AG04450 (cell line): ENCODE results near the gene FCHSD2. TPM values are rescaled to one million over a fixed set of nuclear protein-coding genes. Genes with fewer than 3 reads are reported as not detected.

Source experiments
- CTCF ChIA-PET: fragments of 300-600, 350-600 bp; formaldehyde crosslinking; extraction: SDS; loops from one replicate; lab custom pipeline; 2022; ENCODE audit warnings: antibody characterized with exemption, inconsistent platforms; lab: Charles Lee
- POLR2A ChIA-PET: fragments of 350-600 bp; formaldehyde crosslinking; extraction: SDS; loops from one replicate; lab custom pipeline; 2021; ENCODE audit warnings: antibody characterized with exemption, inconsistent platforms; lab: Yijun Ruan, JAX
- DNase-seq: peaks from one replicate; pipeline ENCODE4 v3.0.0-alpha.2; 2011; ENCODE audit warnings: low read depth, low spot score
- H3K27ac ChIP-seq: one replicate; pipeline ENCODE4 v1.5.1; 2012; ENCODE audit warnings: low read depth, low read length, control low read depth
- H3K27me3 ChIP-seq: one replicate; pipeline ENCODE4 v1.6.0; 2012; ENCODE audit warnings: low read length; ENCODE audit not compliant: control insufficient read depth, insufficient read depth
- H3K4me3 ChIP-seq: 2 replicates; pipeline ENCODE4 v1.5.1; 2011; ENCODE audit warnings: mild to moderate bottlenecking, low read depth, low read length, control low read depth
- H3K9me3 ChIP-seq: 2 replicates; pipeline ENCODE4 v1.5.1; 2012; ENCODE audit warnings: low read length; ENCODE audit not compliant: control insufficient read depth, insufficient read depth
- polyA plus RNA-seq: library from polyadenylated mRNA; depleted of rRNA; stranded (reverse); fragments of >200 nt; gene quantifications from 2 replicates; pipeline ENCODE4 v1.2.3, GENCODE V29; 2011
- TF ChIP-seq, protein P1 (sequence below): IDR thresholded peaks from 2 replicates; pipeline ENCODE4 v1.5.1; 2011; ENCODE audit warnings: low read depth, low read length, control low read depth, inconsistent platforms

Gene FCHSD2
- polyA plus RNA-seq, 1 experiment, result 24.7 TPM

DNA sequence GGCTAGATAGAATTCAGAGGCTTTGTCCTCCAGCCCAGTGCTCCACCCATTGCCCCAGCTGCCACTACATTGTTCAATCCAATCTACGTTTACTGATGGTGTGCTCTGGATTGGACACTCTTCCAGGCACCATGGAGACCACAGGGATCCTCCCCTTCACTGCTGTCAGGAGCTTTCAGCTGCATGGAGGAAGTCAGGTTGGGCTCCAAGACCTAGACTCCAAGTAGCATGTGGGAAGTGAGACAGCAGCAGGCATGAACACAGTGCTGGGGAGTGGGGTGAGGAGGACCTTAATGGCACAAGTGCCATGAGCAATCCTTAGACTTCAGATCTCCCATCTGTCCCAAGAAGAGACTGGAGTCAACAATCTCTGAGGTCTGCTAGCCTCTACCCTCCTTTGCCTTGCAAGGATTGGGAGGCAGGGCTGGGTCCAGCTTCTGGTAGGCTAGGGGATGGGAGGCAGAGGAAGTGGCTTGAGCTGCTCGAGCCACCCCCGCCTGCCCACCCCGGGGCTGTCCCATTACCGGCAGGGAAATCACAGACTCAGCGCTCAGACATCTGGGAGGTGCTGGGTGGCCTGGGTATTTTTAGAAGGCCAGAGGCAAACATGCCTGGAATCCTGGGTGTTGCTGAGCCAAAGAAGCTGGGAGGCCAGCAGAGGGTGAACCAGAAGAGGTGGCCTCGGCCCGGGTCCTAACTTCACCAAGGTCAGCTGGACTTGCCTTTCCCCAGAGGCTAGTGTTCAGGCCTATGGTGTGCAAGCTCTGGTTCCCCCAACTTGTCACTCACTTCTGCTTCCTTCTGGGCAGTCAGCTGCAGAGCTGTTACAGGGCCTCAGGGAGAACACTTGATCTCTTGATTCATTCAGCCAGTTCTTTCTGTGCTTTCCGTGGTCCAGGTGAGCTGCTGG lies 15.2 kb upstream of the FCHSD2 start:
- Histone ChIP-seq H3K27me3 (no peaks in the 10 kb centered on the region), H3K27ac (peak overlapping the region; percentile 93), H3K4me3 (no peak overlapping the region), H3K9me3 (peaks cover 4% of the 10 kb centered on the region; the same call in 1 of the 2 replicates)
- TF ChIP-seq, protein P1, sequence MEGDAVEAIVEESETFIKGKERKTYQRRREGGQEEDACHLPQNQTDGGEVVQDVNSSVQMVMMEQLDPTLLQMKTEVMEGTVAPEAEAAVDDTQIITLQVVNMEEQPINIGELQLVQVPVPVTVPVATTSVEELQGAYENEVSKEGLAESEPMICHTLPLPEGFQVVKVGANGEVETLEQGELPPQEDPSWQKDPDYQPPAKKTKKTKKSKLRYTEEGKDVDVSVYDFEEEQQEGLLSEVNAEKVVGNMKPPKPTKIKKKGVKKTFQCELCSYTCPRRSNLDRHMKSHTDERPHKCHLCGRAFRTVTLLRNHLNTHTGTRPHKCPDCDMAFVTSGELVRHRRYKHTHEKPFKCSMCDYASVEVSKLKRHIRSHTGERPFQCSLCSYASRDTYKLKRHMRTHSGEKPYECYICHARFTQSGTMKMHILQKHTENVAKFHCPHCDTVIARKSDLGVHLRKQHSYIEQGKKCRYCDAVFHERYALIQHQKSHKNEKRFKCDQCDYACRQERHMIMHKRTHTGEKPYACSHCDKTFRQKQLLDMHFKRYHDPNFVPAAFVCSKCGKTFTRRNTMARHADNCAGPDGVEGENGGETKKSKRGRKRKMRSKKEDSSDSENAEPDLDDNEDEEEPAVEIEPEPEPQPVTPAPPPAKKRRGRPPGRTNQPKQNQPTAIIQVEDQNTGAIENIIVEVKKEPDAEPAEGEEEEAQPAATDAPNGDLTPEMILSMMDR, result no peak
- peak; percentile 61 for DNase-seq
- CTCF ChIA-PET, result interaction anchor here (0.5 to 2.1 kb wide), 8 partner anchors 8 to 354 kb away, joined by 3 to 33 read pairs (median 4); partner anchors contain the start of gene FCHSD2
- POLR2A ChIA-PET, result interaction anchor here (0.6 to 3.3 kb wide), 6 partner anchors 8 to 441 kb away, joined by 3 to 45 read pairs (median 3); partner anchors contain the start of gene FCHSD2

DNA sequence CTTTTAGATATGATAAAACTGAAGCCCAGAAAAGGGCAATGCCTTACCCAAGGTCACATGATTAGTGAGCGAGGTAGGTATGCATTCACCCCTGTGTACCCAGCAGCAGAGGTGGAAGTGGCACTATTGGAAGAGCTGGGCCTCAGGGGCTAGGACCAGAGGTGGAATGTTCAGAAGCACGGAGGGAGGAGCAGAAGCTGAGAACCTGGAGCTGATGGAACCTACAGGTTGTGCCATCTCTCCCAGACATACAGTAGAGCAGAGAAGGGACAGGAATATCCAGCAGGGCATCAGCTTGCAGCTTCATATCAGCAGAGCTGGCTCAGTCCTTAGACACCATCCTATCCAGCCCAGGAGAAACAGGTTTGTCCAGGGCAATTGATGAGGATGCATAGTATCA lies 14.6 kb upstream of the FCHSD2 start:
- ChIA-PET CTCF (interaction anchor here (0.5 to 2.0 kb wide), 3 partner anchors 14 to 353 kb away, joined by 4 to 11 read pairs (median 11); partner anchors contain the start of gene FCHSD2), POLR2A (interaction anchor here (0.6 to 3.3 kb wide), 2 partner anchors 14 to 440 kb away, joined by 7 to 45 read pairs; partner anchors contain the start of gene FCHSD2)
- DNase-seq, result no peak
- TF ChIP-seq, protein P1, result no peak
- Histone ChIP-seq H3K4me3 (no peak overlapping the region), H3K27ac (peak overlapping the region; percentile 93), H3K9me3 (peaks cover 4% of the 10 kb centered on the region; the same call in 1 of the 2 replicates), H3K27me3 (no peaks in the 10 kb centered on the region)

DNA sequence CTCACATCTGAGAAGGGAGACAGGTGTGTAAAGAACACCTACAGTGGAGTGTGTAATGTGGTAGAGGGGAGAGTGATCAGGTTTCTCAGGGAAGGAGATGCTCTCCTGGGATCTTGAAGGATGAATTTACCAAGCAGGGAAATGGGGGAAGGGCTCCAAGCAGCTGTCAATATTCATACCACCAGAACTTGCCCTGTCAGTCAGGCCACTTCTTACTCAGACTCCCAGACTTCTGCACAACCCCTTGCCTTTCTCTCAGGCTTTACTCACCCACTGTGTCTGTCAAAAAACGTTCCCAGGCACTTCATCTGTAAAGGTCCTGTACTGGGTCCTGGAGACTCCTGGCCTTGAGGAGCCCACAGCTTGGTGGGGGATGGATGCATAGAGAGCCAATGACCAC lies 14.0 kb upstream of the FCHSD2 start:
- H3K4me3 ChIP-seq, result no peak overlapping the region
- TF ChIP-seq, protein P1, result no peak
- ChIA-PET POLR2A (interaction anchor here (0.8 kb wide), 1 partner anchor 14 kb away, joined by 4 read pairs; the partner anchor contains the start of gene FCHSD2), CTCF (interaction anchor here (1.8 kb wide), 1 partner anchor 14 kb away, joined by 11 read pairs; the partner anchor contains the start of gene FCHSD2)
- DNase-seq, result no peak
- H3K27me3 ChIP-seq, result no peaks in the 10 kb centered on the region
- no peak overlapping the region for H3K27ac ChIP-seq
- peaks cover 4% of the 10 kb centered on the region; the same call in 1 of the 2 replicates for H3K9me3 ChIP-seq

DNA sequence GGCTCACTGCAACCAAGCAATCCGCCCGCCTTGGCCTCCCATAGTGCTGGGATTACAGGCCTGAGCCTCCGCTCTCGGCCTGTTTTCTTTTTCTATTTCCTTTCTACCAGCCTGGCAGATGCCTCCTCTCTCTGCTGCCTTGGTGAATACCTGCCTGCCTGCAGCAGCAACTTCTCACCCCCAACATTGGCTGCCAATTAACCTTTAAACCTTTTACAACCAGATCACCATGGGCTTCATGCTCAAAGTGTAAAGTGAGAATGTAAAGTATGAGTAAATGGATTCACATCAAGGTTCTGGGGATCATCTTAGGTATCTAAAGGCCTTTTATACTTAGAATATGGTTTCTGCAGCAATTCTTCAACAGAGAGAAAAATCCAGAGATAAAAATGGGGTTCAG lies 13.0 kb upstream of the FCHSD2 start:
- no peaks in the 10 kb centered on the region for H3K27me3 ChIP-seq
- no peak for DNase-seq
- ChIA-PET CTCF (interaction anchor here (1.8 kb wide), 1 partner anchor 13 kb away, joined by 11 read pairs; the partner anchor contains the start of gene FCHSD2), POLR2A (interaction anchor here (0.6 to 0.7 kb wide), 2 partner anchors 9 to 28 kb away, joined by 7 read pairs; no protein-coding TSS in a partner anchor)
- H3K9me3 ChIP-seq, result peaks cover 4% of the 10 kb centered on the region; the same call in 1 of the 2 replicates
- TF ChIP-seq, protein P1, result no peak
- no peak overlapping the region for H3K27ac ChIP-seq
- no peak overlapping the region for H3K4me3 ChIP-seq
